Lower leg skin (tissue), 4 donors: ENCODE results near the gene IQCK. TPM values are rescaled to one million over a fixed set of nuclear protein-coding genes. Genes with fewer than 3 reads are reported as not detected.

Experiments
- DNase-seq, 2 donors: peaks; one replicate each; pipeline ENCODE4 v3.0.0-alpha.2; 2019; ENCODE audit warnings: low spot score in 2 of 2
- H3K4me3 ChIP-seq: fragments of 200-600 bp; sonication (generic); 2 replicates; pipeline ENCODE4 v1.5.1; 2017; ENCODE audit warnings: mild to moderate bottlenecking, low read depth; ENCODE audit not compliant: poor library complexity, severe bottlenecking
- POLR2A ChIP-seq, 2 donors: fragments of 450-650 bp; IDR thresholded peaks; one replicate each; pipeline ENCODE4 v1.6.1; 2016 to 2017; ENCODE audit warnings: antibody characterized with exemption in 2 of 2, mild to moderate bottlenecking in 1 of 2, moderate library complexity in 1 of 2
- WGBS, 2 donors: methylation state at CpG; one replicate each; pipeline ENCODE4 v1.1.5; 2018; 5-methylcytosine and 5-hydroxymethylcytosine counted together
- intact Hi-C: fragments of 100-400 bp; cut with DNase I; formaldehyde crosslinking; loops from one replicate; pipeline ENCODE4 v1.15.0; 2023; ENCODE audit warnings: low total_unique reads
- total RNA-seq, 4 donors: library from RNA; depleted of rRNA; stranded (reverse); fragments of >200 nt; gene quantifications; one replicate each; pipeline ENCODE4 v1.1.0, GENCODE V29; 2016
- TF ChIP-seq, protein P1 (sequence below), 3 donors: fragments of 450-650 bp; IDR thresholded peaks; one replicate each; pipeline ENCODE4 v1.5.1; 2016; ENCODE audit warnings: antibody characterized with exemption in 3 of 3, mild to moderate bottlenecking in 3 of 3, moderate library complexity in 2 of 3

Gene IQCK
- total RNA-seq, 4 donors from 2014 or later = 6.9 to 20.7 (median 10.9) TPM

GRCh38 chr16:19680881-19681340 is 37.2 kb upstream of the IQCK start:
- no peak for TF ChIP-seq POLR2A (IDR thresholded peaks at IDR 0.05)
- TF ChIP-seq, protein P1, sequence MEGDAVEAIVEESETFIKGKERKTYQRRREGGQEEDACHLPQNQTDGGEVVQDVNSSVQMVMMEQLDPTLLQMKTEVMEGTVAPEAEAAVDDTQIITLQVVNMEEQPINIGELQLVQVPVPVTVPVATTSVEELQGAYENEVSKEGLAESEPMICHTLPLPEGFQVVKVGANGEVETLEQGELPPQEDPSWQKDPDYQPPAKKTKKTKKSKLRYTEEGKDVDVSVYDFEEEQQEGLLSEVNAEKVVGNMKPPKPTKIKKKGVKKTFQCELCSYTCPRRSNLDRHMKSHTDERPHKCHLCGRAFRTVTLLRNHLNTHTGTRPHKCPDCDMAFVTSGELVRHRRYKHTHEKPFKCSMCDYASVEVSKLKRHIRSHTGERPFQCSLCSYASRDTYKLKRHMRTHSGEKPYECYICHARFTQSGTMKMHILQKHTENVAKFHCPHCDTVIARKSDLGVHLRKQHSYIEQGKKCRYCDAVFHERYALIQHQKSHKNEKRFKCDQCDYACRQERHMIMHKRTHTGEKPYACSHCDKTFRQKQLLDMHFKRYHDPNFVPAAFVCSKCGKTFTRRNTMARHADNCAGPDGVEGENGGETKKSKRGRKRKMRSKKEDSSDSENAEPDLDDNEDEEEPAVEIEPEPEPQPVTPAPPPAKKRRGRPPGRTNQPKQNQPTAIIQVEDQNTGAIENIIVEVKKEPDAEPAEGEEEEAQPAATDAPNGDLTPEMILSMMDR (IDR thresholded peaks at IDR 0.05) = no peak
- H3K4me3 ChIP-seq = no peak overlapping the region
- intact Hi-C loops = no loop called here
- no peak for DNase-seq
- 63 to 78% methylated on average over 4 to 5 of the region's 6 CpGs for WGBS, 2 donors

- intact Hi-C loops = no loop called here
- 83 to 87% methylated on average over 12 of the region's 12 CpGs for WGBS, 2 donors
- H3K4me3 ChIP-seq = no peak overlapping the region
- no peak for DNase-seq
- TF ChIP-seq, protein P1 (IDR thresholded peaks at IDR 0.05) = no peak
- TF ChIP-seq POLR2A (IDR thresholded peaks at IDR 0.05) = no peak
Measured at GRCh38 chr16:19681637-19682036, 36.4 kb upstream of the IQCK start.

DNA sequence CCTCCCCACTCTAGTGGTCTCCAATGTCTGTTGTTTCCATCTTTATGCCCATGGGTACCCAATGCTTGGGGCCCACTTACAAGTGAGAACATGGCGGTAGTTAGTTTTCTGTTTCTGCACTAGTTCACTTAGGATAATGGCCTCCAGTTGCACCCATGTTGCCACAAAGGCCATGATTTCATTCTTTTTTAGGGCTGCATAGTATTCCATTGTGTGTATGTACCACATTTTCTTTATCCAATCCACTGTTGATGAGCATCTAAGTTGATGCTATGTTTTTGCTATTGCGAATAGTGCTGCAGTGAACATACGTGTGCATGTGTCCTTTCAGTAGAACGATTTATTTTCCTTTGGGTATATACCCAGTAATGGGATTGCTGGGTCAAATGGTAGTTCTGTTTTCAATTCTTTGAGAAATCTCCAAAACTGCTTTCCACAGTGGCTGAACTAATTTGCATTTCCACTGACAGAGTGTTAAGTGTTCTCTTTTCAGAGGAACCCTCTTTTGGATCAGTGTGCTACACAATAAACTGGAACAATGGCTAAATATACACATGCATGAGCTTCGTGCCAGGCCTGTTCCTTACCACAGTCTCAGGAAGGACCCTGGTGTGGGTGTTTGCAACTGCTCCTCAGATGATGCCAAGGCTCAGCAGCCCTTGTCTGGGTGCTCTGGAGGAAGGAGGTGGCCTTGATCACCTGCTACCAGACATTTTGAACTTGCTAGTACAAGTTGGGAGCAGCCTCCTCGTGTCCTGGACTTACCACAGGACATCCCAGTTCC is 34.4 kb upstream of the IQCK start:
- intact Hi-C loops = no loop called here
- 92 to 93% methylated on average over 6 of the region's 6 CpGs for WGBS, 2 donors
- no peak overlapping the region for H3K4me3 ChIP-seq
- TF ChIP-seq, protein P1 (IDR thresholded peaks at IDR 0.05) = no peak
- TF ChIP-seq POLR2A (IDR thresholded peaks at IDR 0.05) = no peak
- DNase-seq = no peak

GRCh38 chr16:19685176-19685575 is 32.9 kb upstream of the IQCK start:
- intact Hi-C loops = no loop called here
- DNase-seq = no peak
- no peak overlapping the region for H3K4me3 ChIP-seq
- WGBS, 2 donors = 97 to 100% methylated on average over 4 of the region's 4 CpGs
- TF ChIP-seq, protein P1 (IDR thresholded peaks at IDR 0.05) = no peak
- TF ChIP-seq POLR2A (IDR thresholded peaks at IDR 0.05) = no peak

- intact Hi-C loops = no loop called here
- 84 to 91% methylated on average over 7 of the region's 7 CpGs for WGBS, 2 donors
- H3K4me3 ChIP-seq = no peak overlapping the region
- TF ChIP-seq, protein P1 (IDR thresholded peaks at IDR 0.05) = no peak
- TF ChIP-seq POLR2A (IDR thresholded peaks at IDR 0.05) = no peak
- DNase-seq = no peak
Measured at GRCh38 chr16:19687279-19687678, 30.8 kb upstream of the IQCK start.
